ENCODE data around the gene COL23A1.
"Not testable (repeated sequence)": the region's sequence is repeated elsewhere in the genome, so short reads cannot be mapped to it uniquely, and the experiment has no call there.

The COL23A1 gene

GRCh38 chr5:178324481-178325310, 265.5 kb downstream of the COL23A1 start:
- no peak overlapping the region for H3K4me3 Mint-ChIP-seq
- no peak overlapping the region for H3K27ac Mint-ChIP-seq

GRCh38 chr5:178323961-178324360, 266.2 kb downstream of the COL23A1 start:
- no peaks in the 10 kb centered on the region for H3K27me3 Mint-ChIP-seq
- H3K4me1 Mint-ChIP-seq (ENCODE audit: low read depth), result no peaks in the 10 kb centered on the region
- no peaks in the 10 kb centered on the region for H3K36me3 Mint-ChIP-seq (ENCODE audit: low read depth)
- no peaks in the 10 kb centered on the region for H3K9me3 Mint-ChIP-seq
- no peak overlapping the region for H3K27ac Mint-ChIP-seq
- H3K4me3 Mint-ChIP-seq, result no peak overlapping the region

More at GRCh38 chr5:178324481-178325310, 265.5 kb downstream of the COL23A1 start:
- no peaks in the 10 kb centered on the region for H3K4me1 Mint-ChIP-seq (ENCODE audit: low read depth)
- no peaks in the 10 kb centered on the region for H3K9me3 Mint-ChIP-seq
- H3K27me3 Mint-ChIP-seq, result no peaks in the 10 kb centered on the region
- no peaks in the 10 kb centered on the region for H3K36me3 Mint-ChIP-seq (ENCODE audit: low read depth)

- Mint-ChIP-seq H3K9me3 (no peaks in the 10 kb centered on the region), H3K27ac (no peak overlapping the region), H3K4me1 (ENCODE audit: low read depth) (no peaks in the 10 kb centered on the region), H3K36me3 (ENCODE audit: low read depth) (no peaks in the 10 kb centered on the region), H3K27me3 (no peaks in the 10 kb centered on the region), H3K4me3 (no peak overlapping the region)
Observed at GRCh38 chr5:178323541-178323865, 266.7 kb downstream of the COL23A1 start.

- H3K9me3 Mint-ChIP-seq, result peaks cover under 1% of the 10 kb centered on the region
- no peaks in the 10 kb centered on the region for H3K27me3 Mint-ChIP-seq
- H3K4me3 Mint-ChIP-seq, result no peak overlapping the region
- H3K4me1 Mint-ChIP-seq (ENCODE audit: low read depth), result no peaks in the 10 kb centered on the region
- no peaks in the 10 kb centered on the region for H3K36me3 Mint-ChIP-seq (ENCODE audit: low read depth)
- no peak overlapping the region for H3K27ac Mint-ChIP-seq
Observed at GRCh38 chr5:178322736-178323540, 267.3 kb downstream of the COL23A1 start.

GRCh38 chr5:178320281-178320855, 269.8 kb downstream of the COL23A1 start:
- H3K36me3 Mint-ChIP-seq (ENCODE audit: low read depth), result peaks cover 5% of the 10 kb centered on the region

GRCh38 chr5:178319541-178320041, 270.6 kb downstream of the COL23A1 start:
- Mint-ChIP-seq H3K27ac (no peak overlapping the region), H3K4me1 (ENCODE audit: low read depth) (no peaks in the 10 kb centered on the region), H3K36me3 (ENCODE audit: low read depth) (peaks cover 5% of the 10 kb centered on the region), H3K27me3 (no peaks in the 10 kb centered on the region), H3K9me3 (peaks cover 12% of the 10 kb centered on the region), H3K4me3 (no peak overlapping the region)

More at GRCh38 chr5:178320281-178320855, 269.8 kb downstream of the COL23A1 start:
- H3K27me3 Mint-ChIP-seq, result no peaks in the 10 kb centered on the region
- H3K27ac Mint-ChIP-seq, result no peak overlapping the region
- H3K4me3 Mint-ChIP-seq, result no peak overlapping the region
- peaks cover 12% of the 10 kb centered on the region for H3K9me3 Mint-ChIP-seq
- no peaks in the 10 kb centered on the region for H3K4me1 Mint-ChIP-seq (ENCODE audit: low read depth)

- peaks cover 12% of the 10 kb centered on the region for H3K9me3 Mint-ChIP-seq
- peaks cover 5% of the 10 kb centered on the region for H3K36me3 Mint-ChIP-seq (ENCODE audit: low read depth)
- no peaks in the 10 kb centered on the region for H3K4me1 Mint-ChIP-seq (ENCODE audit: low read depth)
- no peak overlapping the region for H3K27ac Mint-ChIP-seq
- no peaks in the 10 kb centered on the region for H3K27me3 Mint-ChIP-seq
- H3K4me3 Mint-ChIP-seq, result no peak overlapping the region
Observed at GRCh38 chr5:178318893-178319292, 271.3 kb downstream of the COL23A1 start.

GRCh38 chr5:178318382-178318781, 271.8 kb downstream of the COL23A1 start:
- H3K27me3 Mint-ChIP-seq, result no peaks in the 10 kb centered on the region
- H3K36me3 Mint-ChIP-seq (ENCODE audit: low read depth), result peaks cover 5% of the 10 kb centered on the region
- no peaks in the 10 kb centered on the region for H3K4me1 Mint-ChIP-seq (ENCODE audit: low read depth)
- peaks cover 12% of the 10 kb centered on the region for H3K9me3 Mint-ChIP-seq
- no peak overlapping the region for H3K27ac Mint-ChIP-seq
- no peak overlapping the region for H3K4me3 Mint-ChIP-seq

GRCh38 chr5:178317727-178318126, 272.5 kb downstream of the COL23A1 start:
- not testable (repeated sequence) for H3K27me3 Mint-ChIP-seq; H3K4me1 Mint-ChIP-seq (ENCODE audit: low read depth); H3K27ac Mint-ChIP-seq; H3K36me3 Mint-ChIP-seq (ENCODE audit: low read depth); H3K4me3 Mint-ChIP-seq
- peaks cover 12% of the 10 kb centered on the region for H3K9me3 Mint-ChIP-seq

GRCh38 chr5:178314961-178315820, 275.0 kb downstream of the COL23A1 start:
- Mint-ChIP-seq H3K36me3 (ENCODE audit: low read depth) (peaks cover 5% of the 10 kb centered on the region), H3K4me1 (ENCODE audit: low read depth) (no peaks in the 10 kb centered on the region), H3K27me3 (no peaks in the 10 kb centered on the region), H3K9me3 (peaks cover 12% of the 10 kb centered on the region), H3K4me3 (no peak overlapping the region), H3K27ac (no peak overlapping the region)

GRCh38 chr5:178314061-178314660, 276.0 kb downstream of the COL23A1 start:
- Mint-ChIP-seq H3K4me3 (no peak overlapping the region), H3K36me3 (ENCODE audit: low read depth) (peaks cover 5% of the 10 kb centered on the region), H3K27me3 (no peaks in the 10 kb centered on the region), H3K4me1 (ENCODE audit: low read depth) (no peaks in the 10 kb centered on the region), H3K27ac (no peak overlapping the region), H3K9me3 (peaks cover 12% of the 10 kb centered on the region)

- Mint-ChIP-seq H3K4me1 (ENCODE audit: low read depth) (no peaks in the 10 kb centered on the region), H3K27me3 (no peaks in the 10 kb centered on the region), H3K27ac (no peak overlapping the region), H3K4me3 (no peak overlapping the region), H3K9me3 (peaks cover 12% of the 10 kb centered on the region), H3K36me3 (ENCODE audit: low read depth) (peaks cover 5% of the 10 kb centered on the region)
Observed at GRCh38 chr5:178313316-178313715, 276.9 kb downstream of the COL23A1 start.

GRCh38 chr5:178312880-178313282, 277.3 kb downstream of the COL23A1 start:
- Mint-ChIP-seq H3K4me3 (no peak overlapping the region), H3K36me3 (ENCODE audit: low read depth) (peaks cover 5% of the 10 kb centered on the region), H3K27ac (no peak overlapping the region)

More at GRCh38 chr5:178312880-178313282, 277.3 kb downstream of the COL23A1 start:
- H3K4me1 Mint-ChIP-seq (ENCODE audit: low read depth), result no peaks in the 10 kb centered on the region
- H3K9me3 Mint-ChIP-seq, result peaks cover 11% of the 10 kb centered on the region
- no peaks in the 10 kb centered on the region for H3K27me3 Mint-ChIP-seq
